HG03103 (cell line): Measurements from ENCODE around the gene SPRR5.

ENCODE experiments used
- ATAC-seq: cut with Tn5 transposase; IDR thresholded peaks from one replicate; pipeline ENCODE4 v1.9.1; 2021; ENCODE audit warnings: low read depth; ENCODE audit not compliant: unreplicated experiment

The SPRR5 gene

GRCh38 chr1:152946651-152947256 lies at the start of gene SPRR5:
Gene SPRR5, plus strand, starts transcription at chr1:152947206. Its CDS starts 1,349 bp downstream, at chr1:152948555.
- ATAC-seq = no peak

- ATAC-seq = no peak
These were observed 48.0 kb upstream of the SPRR5 start for GRCh38 chr1:152899027-152899426.

- no peak for ATAC-seq
These were observed 47.1 kb upstream of the SPRR5 start for GRCh38 chr1:152899883-152900282.

GRCh38 chr1:152901631-152902030 lies 45.4 kb upstream of the SPRR5 start:
- no peak for ATAC-seq

- no peak for ATAC-seq
These were observed 44.4 kb upstream of the SPRR5 start for GRCh38 chr1:152902636-152903035.

GRCh38 chr1:152904688-152905440 lies 42.1 kb upstream of the SPRR5 start:
- no peak for ATAC-seq

- ATAC-seq = no peak
These were observed 40.9 kb upstream of the SPRR5 start for GRCh38 chr1:152906023-152906565.

- ATAC-seq = no peak
These were observed 39.1 kb upstream of the SPRR5 start, which contains the start of gene IVL for GRCh38 chr1:152907686-152908601. Gene IVL, plus strand, starts transcription at chr1:152908546. Its CDS starts 1,252 bp downstream, at chr1:152909798.

GRCh38 chr1:152909206-152909605 lies 37.8 kb upstream of the SPRR5 start:
- ATAC-seq = no peak

GRCh38 chr1:152912471-152912870 lies 34.5 kb upstream of the SPRR5 start:
- no peak for ATAC-seq

GRCh38 chr1:152912900-152913299 lies 34.1 kb upstream of the SPRR5 start:
- ATAC-seq = no peak

- ATAC-seq = no peak
These were observed 29.2 kb upstream of the SPRR5 start for GRCh38 chr1:152917794-152918193.

- ATAC-seq = no peak
These were observed 27.9 kb upstream of the SPRR5 start for GRCh38 chr1:152919071-152919470.

GRCh38 chr1:152924191-152924590 lies 22.8 kb upstream of the SPRR5 start:
- ATAC-seq = no peak

- no peak for ATAC-seq
These were observed 20.9 kb upstream of the SPRR5 start for GRCh38 chr1:152926091-152926490.

- ATAC-seq = no peak
These were observed 18.3 kb upstream of the SPRR5 start for GRCh38 chr1:152928671-152929070.

GRCh38 chr1:152932170-152932811 lies 14.7 kb upstream of the SPRR5 start:
- ATAC-seq = no peak

- ATAC-seq = no peak
These were observed 13.8 kb upstream of the SPRR5 start for GRCh38 chr1:152933196-152933595.

- ATAC-seq = no peak
These were observed 6.4 kb upstream of the SPRR5 start for GRCh38 chr1:152940614-152941013.

- ATAC-seq = no peak
These were observed 5.8 kb upstream of the SPRR5 start for GRCh38 chr1:152941037-152941711.
